ENCODE measurements around the gene OR51I1.

Gene OR51I1, protein sequence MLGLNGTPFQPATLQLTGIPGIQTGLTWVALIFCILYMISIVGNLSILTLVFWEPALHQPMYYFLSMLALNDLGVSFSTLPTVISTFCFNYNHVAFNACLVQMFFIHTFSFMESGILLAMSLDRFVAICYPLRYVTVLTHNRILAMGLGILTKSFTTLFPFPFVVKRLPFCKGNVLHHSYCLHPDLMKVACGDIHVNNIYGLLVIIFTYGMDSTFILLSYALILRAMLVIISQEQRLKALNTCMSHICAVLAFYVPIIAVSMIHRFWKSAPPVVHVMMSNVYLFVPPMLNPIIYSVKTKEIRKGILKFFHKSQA

DNA sequence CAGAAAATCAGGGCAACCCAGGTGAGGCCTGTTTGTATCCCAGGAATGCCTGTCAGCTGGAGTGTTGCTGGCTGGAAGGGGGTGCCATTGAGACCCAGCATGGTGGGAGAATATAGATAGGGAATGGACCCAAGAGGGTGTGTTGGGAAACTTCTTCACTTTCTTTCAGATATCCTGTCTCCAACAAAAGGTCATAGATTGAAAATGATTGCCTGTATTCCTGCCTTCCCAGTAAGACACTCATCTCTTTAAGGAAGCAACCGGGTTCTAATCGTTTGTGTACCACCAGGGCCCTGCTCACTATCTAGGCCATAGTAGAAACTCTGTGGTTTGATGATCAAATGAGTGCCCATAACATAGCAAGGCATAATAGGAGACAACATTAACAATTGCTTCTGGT lies at the start of gene OR51I1:
OR51I1 (minus strand) TSS at position 101 of the 400 bp plus-strand sequence; CDS start at position 101, 0 bp downstream.
- TF ChIP-seq CTCF (conservative IDR thresholded peaks at IDR 0.05), result no peak
- no peak for TF ChIP-seq ZFX (IDR thresholded peaks at IDR 0.05)
- no peak within 1 kb of the TSS for H3K27ac ChIP-seq

GRCh38 chr11:5489576-5490357 lies 48.5 kb upstream of the OR51I1 start:
- TF ChIP-seq ZFX (IDR thresholded peaks at IDR 0.05), result no peak
- TF ChIP-seq CTCF (conservative IDR thresholded peaks at IDR 0.05), result no peak
- no peak overlapping the region for H3K27ac ChIP-seq

DNA sequence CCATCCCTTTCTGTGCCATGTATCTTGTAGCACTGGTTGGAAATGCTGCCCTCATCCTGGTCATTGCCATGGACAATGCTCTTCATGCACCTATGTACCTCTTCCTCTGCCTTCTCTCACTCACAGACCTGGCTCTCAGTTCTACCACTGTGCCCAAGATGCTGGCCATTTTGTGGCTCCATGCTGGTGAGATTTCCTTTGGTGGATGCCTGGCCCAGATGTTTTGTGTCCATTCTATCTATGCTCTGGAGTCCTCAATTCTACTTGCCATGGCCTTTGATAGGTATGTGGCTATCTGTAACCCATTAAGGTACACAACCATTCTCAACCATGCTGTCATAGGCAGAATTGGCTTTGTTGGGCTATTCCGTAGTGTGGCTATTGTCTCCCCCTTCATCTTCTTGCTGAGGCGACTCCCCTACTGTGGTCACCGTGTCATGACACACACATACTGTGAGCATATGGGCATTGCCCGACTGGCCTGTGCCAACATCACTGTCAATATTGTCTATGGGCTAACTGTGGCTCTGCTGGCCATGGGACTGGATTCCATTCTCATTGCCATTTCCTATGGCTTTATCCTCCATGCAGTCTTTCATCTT lies 47.6 kb upstream of the OR51I1 start:
- no peak overlapping the region for H3K27ac ChIP-seq
- TF ChIP-seq ZFX (IDR thresholded peaks at IDR 0.05) (no peak), CTCF (conservative IDR thresholded peaks at IDR 0.05) (no peak)

DNA sequence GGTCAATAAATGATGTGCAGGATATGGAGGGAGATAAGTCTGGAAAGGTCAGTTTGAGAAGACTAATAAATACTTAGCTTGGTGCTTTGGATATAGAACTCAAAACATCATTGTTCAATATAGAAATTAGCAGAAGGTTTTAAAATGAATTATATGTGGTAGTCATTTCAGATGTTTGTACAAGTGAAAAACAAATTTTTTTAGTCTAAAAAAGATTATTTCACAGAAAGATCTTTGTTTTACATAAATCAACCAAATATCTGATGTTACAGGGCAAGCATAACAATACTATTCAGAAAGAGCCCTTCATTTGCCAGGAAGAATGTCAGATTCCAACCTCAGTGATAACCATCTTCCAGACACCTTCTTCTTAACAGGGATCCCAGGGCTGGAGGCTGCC lies 47.1 kb upstream of the OR51I1 start, which contains the start of gene OR52D1:
OR52D1 (plus strand) TSS at position 301 of the 400 bp plus-strand sequence; CDS start at position 323, 22 bp downstream.
- TF ChIP-seq CTCF (conservative IDR thresholded peaks at IDR 0.05) (no peak), ZFX (IDR thresholded peaks at IDR 0.05) (no peak)
- no peak within 1 kb of the TSS for H3K27ac ChIP-seq

GRCh38 chr11:5486421-5486820 lies 45.1 kb upstream of the OR51I1 start:
- H3K27ac ChIP-seq, result no peak overlapping the region
- TF ChIP-seq ZFX (IDR thresholded peaks at IDR 0.05) (no peak), CTCF (conservative IDR thresholded peaks at IDR 0.05) (no peak)

DNA sequence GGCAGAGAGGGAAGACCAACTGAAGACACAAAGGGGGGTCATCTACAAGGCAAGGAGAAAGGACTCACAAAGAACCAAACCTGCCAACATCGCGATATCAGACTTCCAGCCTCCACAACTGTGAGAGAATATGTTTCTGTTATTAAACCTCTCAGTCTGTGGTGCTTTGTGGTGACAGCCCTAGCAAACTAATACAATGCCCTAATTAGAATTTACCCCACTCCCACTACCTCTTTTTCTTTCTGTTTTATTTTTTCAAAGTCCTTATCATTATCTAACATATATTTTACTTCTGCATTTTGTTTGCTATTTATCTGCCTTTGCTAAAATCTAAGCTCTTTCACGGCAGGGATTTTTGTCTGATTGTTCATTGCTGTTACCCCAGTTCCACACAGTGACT lies 44.7 kb upstream of the OR51I1 start:
- TF ChIP-seq ZFX (IDR thresholded peaks at IDR 0.05) (no peak), CTCF (conservative IDR thresholded peaks at IDR 0.05) (no peak)
- H3K27ac ChIP-seq, result no peak overlapping the region

All from C4-2B (cell line).